NCI-H526 (cell line): ENCODE results near the gene LDB3.

ENCODE experiments used
- DNase-seq, 2 experiments: peaks; one replicate each; lab custom pipeline; 2025; lab: John Stamatoyannopoulos, UW

LDB3 gene

GRCh38 chr10:86706401-86706841 lies 38.1 kb downstream of the LDB3 start:
- no peak for DNase-seq

- no peak for DNase-seq
Observed at GRCh38 chr10:86706977-86707376, 38.7 kb downstream of the LDB3 start.

- no peak for DNase-seq
Observed at GRCh38 chr10:86707505-86707904, 39.2 kb downstream of the LDB3 start.

- DNase-seq, result no peak
Observed at GRCh38 chr10:86708068-86708782, 39.9 kb downstream of the LDB3 start.

GRCh38 chr10:86708783-86709380 lies 40.6 kb downstream of the LDB3 start:
- DNase-seq, result no peak

DNA sequence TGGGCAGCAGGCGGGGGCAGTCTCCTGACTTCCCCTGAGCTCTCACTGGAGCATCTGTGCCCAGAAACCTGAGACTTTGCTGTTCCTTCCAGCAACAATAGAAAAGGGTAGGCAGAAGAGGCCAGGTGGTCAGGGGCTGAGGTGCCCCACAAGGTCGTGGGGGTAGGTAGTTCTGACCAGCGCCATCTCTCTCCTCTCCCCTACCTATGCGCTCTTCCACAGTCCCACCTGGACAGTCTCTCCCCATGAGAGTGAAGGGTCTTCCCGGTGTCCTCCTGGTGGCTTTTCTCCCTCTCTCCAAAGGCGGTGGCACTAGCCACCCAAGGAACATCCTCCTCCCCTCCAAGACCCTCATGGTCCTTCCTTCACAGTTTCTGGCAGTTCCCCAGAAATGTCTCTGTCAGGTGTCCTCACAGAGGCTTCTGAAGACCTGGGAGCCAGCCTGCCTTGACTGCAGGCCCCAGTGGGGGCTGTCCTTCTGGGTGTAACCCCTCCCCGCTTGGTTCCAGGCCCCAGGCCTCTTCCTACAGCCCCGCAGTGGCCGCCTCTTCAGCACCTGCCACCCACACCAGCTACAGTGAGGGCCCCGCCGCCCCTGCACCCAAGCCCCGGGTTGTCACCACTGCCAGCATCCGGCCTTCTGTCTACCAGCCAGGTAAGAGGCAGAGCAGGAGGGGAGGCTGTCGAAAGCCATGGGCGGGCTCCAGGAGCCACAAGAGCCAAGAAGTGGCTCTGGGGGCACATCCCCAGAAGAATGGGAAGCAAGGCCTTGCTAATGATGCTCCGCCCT lies 41.3 kb downstream of the LDB3 start:
- no peak for DNase-seq

- DNase-seq, result peak; percentile 29 to 87
Observed at GRCh38 chr10:86710987-86711512, 42.7 kb downstream of the LDB3 start.

DNA sequence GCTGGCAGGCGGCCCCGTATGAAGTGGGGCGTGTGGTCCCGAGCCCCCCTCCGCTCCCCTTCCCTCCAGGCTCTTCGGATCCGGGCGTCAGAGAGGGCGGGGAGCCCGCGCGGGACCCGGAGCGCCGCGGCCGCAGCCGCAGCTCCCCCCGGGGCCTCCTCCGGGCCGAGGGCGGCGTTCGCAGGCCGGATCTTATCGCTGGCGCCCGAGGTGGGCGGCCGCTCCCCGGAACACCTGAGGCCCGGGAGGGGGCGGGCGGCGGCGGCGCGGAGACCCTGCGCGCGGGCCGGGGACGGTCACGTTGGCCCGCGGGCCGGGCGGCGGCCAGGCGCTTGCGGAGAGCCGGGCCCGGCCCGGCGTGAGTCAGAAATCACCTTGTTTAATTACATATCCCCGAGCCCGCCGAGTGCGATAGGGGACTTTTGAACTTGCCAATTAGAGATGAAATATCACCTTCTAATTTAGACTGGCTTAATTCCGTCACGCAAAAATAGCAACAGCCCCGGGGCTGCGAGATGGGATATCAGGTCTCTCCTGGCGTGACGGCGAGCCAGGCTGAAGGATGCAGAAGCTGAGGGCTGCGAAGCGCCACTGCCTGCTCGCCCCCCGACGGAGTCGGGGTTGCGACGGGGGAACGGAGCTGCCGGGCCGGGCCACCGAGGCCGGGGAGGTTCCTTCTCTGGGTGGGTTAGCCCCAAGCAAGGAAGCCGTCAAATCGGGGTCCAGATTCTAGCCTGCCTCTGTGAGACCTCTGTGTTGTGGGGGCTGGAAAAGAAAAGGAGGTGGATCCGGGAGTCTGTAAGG lies 43.4 kb downstream of the LDB3 start:
- peak in 1 of 2 experiments; percentile 64 for DNase-seq

GRCh38 chr10:86712317-86712707 lies 44.0 kb downstream of the LDB3 start:
- no peak for DNase-seq

- DNase-seq, result no peak
Observed at GRCh38 chr10:86715156-86715795, 47.0 kb downstream of the LDB3 start.

DNA sequence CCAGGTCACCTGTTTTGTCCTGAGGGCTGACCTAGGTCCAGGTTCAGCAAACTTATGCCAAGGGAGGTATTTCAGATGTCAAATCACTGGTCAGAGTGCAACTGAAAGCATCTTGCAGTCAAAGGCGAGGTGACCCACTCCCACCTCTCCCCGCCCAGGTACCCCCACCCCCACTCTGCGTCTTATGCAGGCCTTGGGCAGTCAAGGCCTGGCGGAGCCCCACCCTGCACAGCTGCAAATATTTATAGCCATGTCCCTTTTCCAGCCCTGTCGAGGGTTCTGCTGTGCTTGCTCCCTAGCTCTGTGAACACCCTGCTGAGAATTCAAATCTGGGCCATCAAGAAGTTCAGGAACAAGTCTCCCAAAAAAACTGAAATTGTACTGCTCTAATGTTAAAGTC lies 47.5 kb downstream of the LDB3 start:
- no peak for DNase-seq

DNA sequence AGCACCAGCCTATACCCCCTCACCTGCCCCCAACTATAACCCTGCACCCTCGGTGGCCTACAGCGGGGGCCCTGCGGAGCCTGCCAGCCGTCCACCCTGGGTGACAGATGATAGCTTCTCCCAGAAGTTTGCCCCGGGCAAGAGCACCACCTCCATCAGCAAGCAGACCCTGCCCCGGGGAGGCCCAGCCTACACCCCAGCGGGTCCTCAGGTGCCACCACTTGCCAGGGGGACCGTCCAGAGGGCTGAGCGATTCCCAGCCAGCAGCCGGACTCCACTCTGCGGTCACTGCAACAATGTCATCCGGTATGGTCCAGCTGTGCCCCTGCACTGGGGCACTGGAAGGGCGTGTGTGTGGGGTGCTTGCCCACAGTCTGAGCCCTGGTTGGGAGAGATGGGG lies 48.2 kb downstream of the LDB3 start:
- no peak for DNase-seq

GRCh38 chr10:86718556-86718955 lies 50.2 kb downstream of the LDB3 start:
- DNase-seq, result no peak

DNA sequence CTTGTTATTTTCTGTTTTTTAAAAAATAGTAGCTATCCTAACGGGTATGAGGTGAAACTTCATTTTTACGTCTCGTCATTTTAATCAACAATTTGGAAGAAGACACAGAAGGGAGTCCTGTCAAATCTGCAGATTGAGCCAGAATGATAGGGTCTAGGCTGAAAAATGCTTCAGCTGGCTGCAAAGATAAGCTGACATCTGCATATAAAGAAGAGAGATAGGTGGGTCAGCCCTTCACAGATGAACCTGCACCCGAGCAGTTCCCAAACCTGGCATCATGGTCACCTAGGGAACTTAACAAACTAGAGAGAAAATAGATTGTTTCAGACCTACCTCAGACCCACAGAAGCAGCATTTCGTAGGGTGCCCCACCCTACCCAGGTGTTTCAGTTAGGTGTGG lies 52.9 kb downstream of the LDB3 start:
- no peak for DNase-seq

DNA sequence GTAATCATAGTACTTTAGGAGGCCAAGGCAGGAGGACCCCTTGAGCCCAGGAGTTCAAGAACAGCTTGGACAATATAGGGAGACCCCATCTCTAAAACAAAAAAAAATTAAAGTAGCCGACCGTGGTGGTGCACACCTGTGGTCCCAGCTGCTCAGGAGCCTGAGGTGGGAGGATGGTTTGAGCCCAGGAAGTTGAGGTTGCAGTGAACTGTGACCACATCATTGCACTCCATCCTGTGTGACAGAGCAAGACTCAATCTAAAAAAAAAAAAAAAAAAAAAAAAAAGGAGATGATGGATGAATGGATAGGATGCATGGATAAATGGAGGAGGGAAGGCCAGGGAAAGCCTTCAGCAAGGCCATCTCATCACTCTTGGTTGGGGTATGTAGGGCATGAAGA lies 54.7 kb downstream of the LDB3 start:
- no peak for DNase-seq

- DNase-seq, result no peak
Observed at GRCh38 chr10:86724445-86724844, 56.1 kb downstream of the LDB3 start.

- no peak for DNase-seq
Observed at GRCh38 chr10:86725980-86726676, 57.8 kb downstream of the LDB3 start.

- no peak for DNase-seq
Observed at GRCh38 chr10:86726677-86726999, 58.3 kb downstream of the LDB3 start.

GRCh38 chr10:86727470-86727869 lies 59.2 kb downstream of the LDB3 start:
- no peak for DNase-seq

GRCh38 chr10:86728056-86728455 lies 59.7 kb downstream of the LDB3 start:
- no peak for DNase-seq

- no peak for DNase-seq
Observed at GRCh38 chr10:86729677-86730076, 61.4 kb downstream of the LDB3 start.
